H54 (cell line): ENCODE data around the gene AGBL1.

Source experiments
- DNase-seq: peaks from one replicate; pipeline ENCODE4 v3.0.0; 2011; ENCODE audit warnings: low spot score, mixed read lengths; ENCODE audit not compliant: insufficient read length
- FAIRE-seq: peaks from 3 replicates; lab custom pipeline; 2011; peaks lifted over from hg19 to GRCh38; lab: Jason Lieb, UNC
- POLR2A ChIP-seq: IDR thresholded peaks from 2 replicates; pipeline ENCODE4 v1.6.1; 2011; ENCODE audit warnings: low read depth, mild to moderate bottlenecking, low read length

The AGBL1 gene

GRCh38 chr15:86916671-86917360, 837.1 kb downstream of the AGBL1 start:
- no peak for FAIRE-seq
- DNase-seq: no peak

DNA sequence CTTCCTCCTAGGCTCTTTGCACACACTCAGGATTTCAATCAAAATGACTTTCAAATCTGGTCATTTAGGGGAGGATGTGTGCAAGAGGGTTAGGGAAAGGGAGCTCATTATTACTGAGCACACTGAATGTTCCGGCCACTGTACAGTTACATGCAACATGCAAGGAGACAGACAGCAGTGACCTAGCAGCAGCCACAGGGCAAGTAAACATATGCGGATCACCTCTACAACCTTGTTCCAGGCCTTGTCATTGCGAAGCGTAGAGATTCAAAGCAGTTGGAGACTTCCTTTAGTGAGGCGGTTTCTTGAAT, 837.6 kb downstream of the AGBL1 start:
- no peak for DNase-seq
- FAIRE-seq: no peak
- no peak for TF ChIP-seq POLR2A

More at GRCh38 chr15:86916671-86917360, 837.1 kb downstream of the AGBL1 start:
- no peak for TF ChIP-seq POLR2A

- TF ChIP-seq POLR2A: no peak
- FAIRE-seq (no peak), DNase-seq (no peak)
Measured at GRCh38 chr15:86919581-86919980, 839.9 kb downstream of the AGBL1 start.

- no peak for FAIRE-seq
- no peak for TF ChIP-seq POLR2A
- DNase-seq: no peak
Measured at GRCh38 chr15:86929461-86929860, 849.8 kb downstream of the AGBL1 start.

GRCh38 chr15:86932456-86932855, 852.8 kb downstream of the AGBL1 start:
- TF ChIP-seq POLR2A: no peak

GRCh38 chr15:86935841-86936240, 856.2 kb downstream of the AGBL1 start:
- no peak for FAIRE-seq
- TF ChIP-seq POLR2A: no peak
- no peak for DNase-seq

More at GRCh38 chr15:86932456-86932855, 852.8 kb downstream of the AGBL1 start:
- no peak for DNase-seq
- no peak for FAIRE-seq

- FAIRE-seq (no peak), DNase-seq (no peak)
- no peak for TF ChIP-seq POLR2A
Measured at GRCh38 chr15:86942285-86942684, 862.6 kb downstream of the AGBL1 start.

DNA sequence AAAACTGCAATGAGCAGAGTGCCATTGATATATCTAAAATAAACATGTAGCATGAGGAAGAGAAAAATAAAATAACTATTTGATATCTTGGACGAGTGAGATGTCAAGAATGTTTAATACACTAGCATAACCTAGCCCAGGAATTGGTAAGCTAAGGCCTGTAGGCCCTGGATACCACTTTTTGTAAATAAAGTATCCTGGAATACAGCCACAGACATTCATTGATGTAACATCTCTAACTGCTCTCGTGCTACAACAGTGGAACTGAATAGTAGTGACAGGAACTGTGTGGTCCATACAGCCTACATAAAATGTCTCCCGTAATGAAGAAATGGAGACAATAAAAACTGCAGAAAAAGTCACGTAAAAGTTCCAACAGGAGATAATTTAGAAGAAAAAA, 869.0 kb downstream of the AGBL1 start:
- DNase-seq (no peak), FAIRE-seq (no peak)
- TF ChIP-seq POLR2A: no peak

- no peak for FAIRE-seq
- DNase-seq: no peak
- TF ChIP-seq POLR2A: no peak
Measured at GRCh38 chr15:86959254-86959653, 879.6 kb downstream of the AGBL1 start.

- no peak for DNase-seq
- TF ChIP-seq POLR2A: no peak
- no peak for FAIRE-seq
Measured at GRCh38 chr15:86961669-86962068, 882.0 kb downstream of the AGBL1 start.

DNA sequence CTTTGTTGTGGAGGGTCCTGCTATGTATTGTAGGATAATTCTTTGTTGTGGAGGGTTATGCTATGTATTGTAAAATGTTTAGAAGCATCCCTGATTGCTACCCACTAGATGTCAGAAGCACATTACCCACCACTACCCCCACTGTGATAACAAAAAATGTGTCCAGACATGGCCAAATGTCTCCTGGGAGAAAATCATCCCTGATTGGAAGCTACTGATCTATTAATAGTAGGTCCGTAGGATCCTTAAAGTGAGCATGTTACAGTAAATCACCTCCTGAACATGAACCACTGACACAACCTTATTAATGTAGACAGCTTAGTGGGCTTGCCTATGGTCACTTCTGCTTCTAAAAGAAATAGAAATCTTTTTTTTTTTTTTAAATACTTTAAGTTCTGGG, 884.6 kb downstream of the AGBL1 start:
- no peak for DNase-seq
- no peak for TF ChIP-seq POLR2A
- FAIRE-seq: no peak

DNA sequence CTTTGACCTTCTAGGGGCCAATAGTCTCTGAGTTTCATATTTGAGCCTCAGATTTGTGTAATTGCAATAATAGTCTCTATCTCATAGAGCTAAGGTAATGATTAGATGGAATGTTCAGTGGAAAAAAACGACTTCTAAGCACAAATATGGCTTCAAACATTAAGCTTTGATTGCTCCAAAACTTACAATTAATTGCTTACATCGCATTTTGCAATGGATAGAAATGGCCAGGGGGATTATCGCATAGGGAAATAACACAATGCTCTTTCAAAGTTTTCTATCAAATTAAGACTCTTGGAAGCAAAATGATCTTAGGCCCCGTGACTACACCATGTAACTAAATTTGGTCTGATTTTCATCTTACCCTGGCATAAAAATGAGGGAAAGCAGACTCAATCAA, 888.6 kb downstream of the AGBL1 start:
- no peak for TF ChIP-seq POLR2A
- DNase-seq (no peak), FAIRE-seq (no peak)

DNA sequence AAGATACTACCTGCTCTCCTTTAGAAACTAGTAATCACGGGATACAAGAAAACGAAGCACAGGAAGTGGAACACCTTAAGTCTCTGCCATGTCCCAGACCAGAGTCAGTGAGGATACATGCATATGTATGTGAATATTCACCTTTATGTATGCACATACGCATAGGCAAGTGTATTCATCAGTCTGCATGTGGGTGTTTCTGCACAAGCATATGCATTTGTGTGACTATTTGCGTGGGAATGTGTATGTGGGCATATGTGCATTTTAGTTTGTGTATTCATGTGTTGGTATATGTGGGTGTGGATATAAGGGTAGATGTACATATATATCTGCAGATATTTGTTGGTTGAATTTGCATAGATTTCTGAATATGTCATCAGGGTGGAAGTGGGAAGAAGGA, 889.7 kb downstream of the AGBL1 start:
- TF ChIP-seq POLR2A: no peak
- DNase-seq (no peak), FAIRE-seq (no peak)

- no peak for FAIRE-seq
- DNase-seq: no peak
- no peak for TF ChIP-seq POLR2A
Measured at GRCh38 chr15:86973284-86973844, 893.7 kb downstream of the AGBL1 start.

DNA sequence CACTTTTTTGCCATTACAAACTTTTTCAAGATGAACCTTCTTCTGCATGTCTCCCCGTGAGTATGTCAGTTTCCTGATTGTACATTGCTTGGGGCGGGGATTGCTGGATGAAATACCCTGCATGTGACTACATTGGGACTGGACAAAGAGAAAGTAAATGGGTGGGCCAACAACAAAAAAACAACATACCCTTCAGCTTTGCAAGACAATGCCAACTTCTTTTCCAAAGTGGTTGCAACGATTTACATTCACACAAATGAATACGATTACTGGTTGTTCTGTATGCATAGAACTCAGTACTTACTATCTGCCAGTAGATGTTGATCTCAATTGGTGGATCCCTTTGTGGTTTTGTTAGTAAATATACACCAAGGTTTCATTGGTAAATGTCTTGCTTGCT, 908.4 kb downstream of the AGBL1 start:
- TF ChIP-seq POLR2A: no peak
- DNase-seq: no peak
- no peak for FAIRE-seq

DNA sequence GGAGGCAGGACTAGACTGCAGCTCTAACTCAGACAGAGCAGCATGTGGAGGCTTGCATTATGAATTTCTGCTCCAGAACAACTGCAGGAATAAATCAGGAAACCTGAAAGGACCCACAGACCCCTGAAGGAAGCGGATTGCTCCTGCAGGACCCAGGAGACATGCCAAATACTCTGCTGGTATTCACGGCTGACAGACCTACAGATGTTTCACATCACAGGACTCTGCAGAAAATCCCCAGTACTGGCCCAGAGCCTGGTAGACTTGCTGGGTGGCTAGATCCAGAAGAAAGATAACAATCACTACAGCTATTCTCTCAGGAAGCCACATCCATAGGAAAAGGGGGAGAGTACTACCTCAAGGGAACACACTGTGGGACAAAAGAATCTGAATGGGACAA, 942.1 kb downstream of the AGBL1 start:
- TF ChIP-seq POLR2A: no peak
- FAIRE-seq (no peak), DNase-seq (no peak)
